Prostate gland (tissue), 2 donors: Measurements from ENCODE around the gene SEPSECS. TPM values are rescaled to one million over a fixed set of nuclear protein-coding genes. Genes with fewer than 3 reads are reported as not detected.

ENCODE experiments used
- DNase-seq: peaks from one replicate; pipeline ENCODE4 v3.0.0-alpha.2; 2019; ENCODE audit warnings: low spot score
- H3K27ac ChIP-seq, 2 donors: fragments of 200-600 bp; sonication (generic); 2 replicates each; pipeline ENCODE4 v1.5.1; 2017 to 2019
- H3K27me3 ChIP-seq: fragments of 200-600 bp; sonication (generic); replicated peaks from 2 replicates; pipeline ENCODE4 v1.5.1; 2019; ENCODE audit not compliant: insufficient read depth
- H3K36me3 ChIP-seq, 2 donors: fragments of 200-600 bp; sonication (generic); 1 replicate in 1 of 2; 2 replicates in 1 of 2; pipeline versions ENCODE4 v1.5.1 to v1.8.1; 2017 to 2019
- H3K4me1 ChIP-seq: fragments of 200-600 bp; sonication (generic); replicated peaks from 2 replicates; pipeline ENCODE4 v1.5.1; 2019
- H3K4me3 ChIP-seq, 2 donors: fragments of 200-600 bp; sonication (generic); 2 replicates each; pipeline ENCODE4 v1.5.1; 2017 to 2019
- H3K9me3 ChIP-seq: fragments of 200-600 bp; sonication (generic); 2 replicates; pipeline ENCODE4 v1.5.1; 2017
- CTCF ChIP-seq, 4 experiments: fragments of 200-600 bp in 2 of 4; fragments of 450-650 bp in 2 of 4; sonication (generic) in 2 of 4; IDR thresholded peaks; 1 replicate in 3 of 4; 2 replicates in 1 of 4; pipeline ENCODE4 v1.5.1; 2016 to 2019; ENCODE audit warnings: antibody characterized with exemption in 4 of 4, mild to moderate bottlenecking in 2 of 4, moderate library complexity in 2 of 4
- POLR2A ChIP-seq: fragments of 450-650 bp; IDR thresholded peaks from one replicate; pipeline ENCODE4 v1.6.1; 2016; ENCODE audit warnings: antibody characterized with exemption, mild to moderate bottlenecking
- POLR2AphosphoS5 ChIP-seq: sonication (generic); formaldehyde crosslinking; IDR thresholded peaks from one replicate; pipeline ENCODE4 v1.6.1; 2017; ENCODE audit warnings: antibody characterized with exemption
- WGBS: methylation state at CpG from one replicate; pipeline ENCODE4 v1.1.5; 2018; 5-methylcytosine and 5-hydroxymethylcytosine counted together
- intact Hi-C: fragments of 100-400 bp; cut with DNase I; formaldehyde crosslinking; loops from one replicate; pipeline ENCODE4 v1.14.2; 2022
- total RNA-seq, 2 donors: library from RNA; depleted of rRNA; stranded (reverse); fragments of >200 nt; gene quantifications; one replicate each; pipeline ENCODE4 v1.1.0, GENCODE V29; 2016

SEPSECS gene
- total RNA-seq: 10 to 100 TPM in 1 of 2 donors, 1 to 10 TPM in 1; 7.4 to 12.3 TPM

- WGBS: under 1% methylated on average over 66 of the region's 66 CpGs
- Histone ChIP-seq H3K27me3 (no peaks in the 10 kb centered on the region), H3K27ac (peak within 1 kb of the TSS; percentile 94 to 95), H3K36me3 (no peaks in the 10 kb centered on the region), H3K9me3 (no peaks in the 10 kb centered on the region), H3K4me1 (no peaks in the 10 kb centered on the region), H3K4me3 (peak within 1 kb of the TSS; percentile 84 to 90)
- intact Hi-C loops: loop anchor here (2.0 to 10.0 kb wide), 2 partner anchors 75 to 215 kb away; partner anchors contain the start of genes ANAPC4 and PI4K2B
- DNase-seq: peak; percentile 98
- TF ChIP-seq POLR2A (peak; percentile 91), POLR2AphosphoS5 (peak; percentile 99), CTCF (IDR thresholded peaks at IDR 0.05) (peak in 1 of 4 experiments; percentile 23)
These were observed at the start of gene SEPSECS for GRCh38 chr4:25159837-25160713. Gene SEPSECS, minus strand, starts transcription at chr4:25160449. Its CDS starts 80 bp downstream, at chr4:25160369.

- intact Hi-C loops: no loop called here
These were observed 49.5 kb upstream of the SEPSECS start for GRCh38 chr4:25209702-25210101.

GRCh38 chr4:25207997-25208396, 47.7 kb upstream of the SEPSECS start:
- DNase-seq: no peak
- no peak for TF ChIP-seq POLR2AphosphoS5
- no peak for TF ChIP-seq CTCF (IDR thresholded peaks at IDR 0.05)
- no peak for TF ChIP-seq POLR2A
- Histone ChIP-seq H3K36me3 (no peaks in the 10 kb centered on the region), H3K4me3 (no peak overlapping the region), H3K9me3 (no peaks in the 10 kb centered on the region), H3K4me1 (no peaks in the 10 kb centered on the region), H3K27me3 (no peaks in the 10 kb centered on the region), H3K27ac (no peak overlapping the region)
- intact Hi-C loops: no loop called here
- 100% methylated on average over 1 of the region's 1 CpG for WGBS

More at GRCh38 chr4:25209702-25210101, 49.5 kb upstream of the SEPSECS start:
- Histone ChIP-seq H3K9me3 (no peaks in the 10 kb centered on the region), H3K27me3 (no peaks in the 10 kb centered on the region), H3K4me1 (no peaks in the 10 kb centered on the region), H3K27ac (no peak overlapping the region), H3K4me3 (no peak overlapping the region), H3K36me3 (no peaks in the 10 kb centered on the region)
- TF ChIP-seq POLR2AphosphoS5: no peak
- TF ChIP-seq POLR2A: no peak
- no peak for TF ChIP-seq CTCF (IDR thresholded peaks at IDR 0.05)
- no peak for DNase-seq
- WGBS: 64% methylated on average over 1 of the region's 1 CpG

- intact Hi-C loops: no loop called here
- Histone ChIP-seq H3K9me3 (no peaks in the 10 kb centered on the region), H3K4me1 (no peaks in the 10 kb centered on the region), H3K36me3 (no peaks in the 10 kb centered on the region), H3K4me3 (no peak overlapping the region), H3K27ac (no peak overlapping the region), H3K27me3 (no peaks in the 10 kb centered on the region)
- TF ChIP-seq POLR2A (no peak), POLR2AphosphoS5 (no peak), CTCF (IDR thresholded peaks at IDR 0.05) (no peak)
- DNase-seq: no peak
- WGBS: 97% methylated on average over 2 of the region's 2 CpGs
These were observed 38.5 kb upstream of the SEPSECS start for GRCh38 chr4:25198713-25199112.

- no peak overlapping the region for H3K4me3 ChIP-seq
- no peak overlapping the region for H3K27ac ChIP-seq
- H3K4me1 ChIP-seq: no peaks in the 10 kb centered on the region
- intact Hi-C loops: no loop called here
- H3K9me3 ChIP-seq: no peaks in the 10 kb centered on the region
- DNase-seq: no peak
- H3K27me3 ChIP-seq: no peaks in the 10 kb centered on the region
- TF ChIP-seq POLR2A (no peak), CTCF (IDR thresholded peaks at IDR 0.05) (no peak), POLR2AphosphoS5 (no peak)
- WGBS: 76% methylated on average over 2 of the region's 2 CpGs
- H3K36me3 ChIP-seq: no peaks in the 10 kb centered on the region
These were observed 30.2 kb upstream of the SEPSECS start for GRCh38 chr4:25190407-25190806.
